Activated CD4-positive, alpha-beta memory T cell treated with anti-CD3 and anti-CD28 coated beads, Interleukin-2, amount 10 ng/mL, durations not matched to agents 7 days and 5 days (primary cell): Measurements from ENCODE around the gene RPS15A. TPM values are rescaled to one million over a fixed set of nuclear protein-coding genes. Genes with fewer than 3 reads are reported as not detected.

Source experiments
- CTCF ChIA-PET: fragments of 350-600 bp; sonication (Branson Sonifier 250); formaldehyde crosslinking; loops from one replicate; lab custom pipeline; 2021; ENCODE audit warnings: antibody characterized with exemption, inconsistent platforms; lab: Charles Lee
- POLR2A ChIA-PET: fragments of 350-600 bp; sonication (Branson Sonifier 250); formaldehyde crosslinking; loops from one replicate; lab custom pipeline; 2021; ENCODE audit warnings: antibody characterized with exemption; lab: Charles Lee
- DNase-seq: peaks from one replicate; pipeline ENCODE4 v3.0.0-alpha.2; 2020
- H3K27ac Mint-ChIP-seq: one replicate; pipeline ENCODE4 v1.8.0; 2021; ENCODE audit warnings: mild to moderate bottlenecking, mixed read lengths
- H3K27me3 Mint-ChIP-seq: one replicate; pipeline ENCODE4 v1.8.0; 2021; ENCODE audit warnings: mixed read lengths
- H3K36me3 Mint-ChIP-seq: one replicate; pipeline ENCODE4 v1.8.0; 2021; ENCODE audit warnings: low read depth, mixed read lengths
- H3K4me1 Mint-ChIP-seq: one replicate; pipeline ENCODE4 v1.8.0; 2021; ENCODE audit warnings: mixed read lengths
- H3K4me3 Mint-ChIP-seq: one replicate; pipeline ENCODE4 v1.8.0; 2021; ENCODE audit warnings: mild to moderate bottlenecking, mixed read lengths
- H3K9me3 Mint-ChIP-seq: one replicate; pipeline ENCODE4 v1.8.0; 2021; ENCODE audit warnings: mixed read lengths
- total RNA-seq, 2 experiments: library from RNA; stranded (reverse); gene quantifications; one replicate each; pipeline ENCODE4 v1.2.3, GENCODE V29; 2021

RPS15A gene
- total RNA-seq, result 1,000 to 10,000 TPM; 1,725 to 1,747 TPM

DNA sequence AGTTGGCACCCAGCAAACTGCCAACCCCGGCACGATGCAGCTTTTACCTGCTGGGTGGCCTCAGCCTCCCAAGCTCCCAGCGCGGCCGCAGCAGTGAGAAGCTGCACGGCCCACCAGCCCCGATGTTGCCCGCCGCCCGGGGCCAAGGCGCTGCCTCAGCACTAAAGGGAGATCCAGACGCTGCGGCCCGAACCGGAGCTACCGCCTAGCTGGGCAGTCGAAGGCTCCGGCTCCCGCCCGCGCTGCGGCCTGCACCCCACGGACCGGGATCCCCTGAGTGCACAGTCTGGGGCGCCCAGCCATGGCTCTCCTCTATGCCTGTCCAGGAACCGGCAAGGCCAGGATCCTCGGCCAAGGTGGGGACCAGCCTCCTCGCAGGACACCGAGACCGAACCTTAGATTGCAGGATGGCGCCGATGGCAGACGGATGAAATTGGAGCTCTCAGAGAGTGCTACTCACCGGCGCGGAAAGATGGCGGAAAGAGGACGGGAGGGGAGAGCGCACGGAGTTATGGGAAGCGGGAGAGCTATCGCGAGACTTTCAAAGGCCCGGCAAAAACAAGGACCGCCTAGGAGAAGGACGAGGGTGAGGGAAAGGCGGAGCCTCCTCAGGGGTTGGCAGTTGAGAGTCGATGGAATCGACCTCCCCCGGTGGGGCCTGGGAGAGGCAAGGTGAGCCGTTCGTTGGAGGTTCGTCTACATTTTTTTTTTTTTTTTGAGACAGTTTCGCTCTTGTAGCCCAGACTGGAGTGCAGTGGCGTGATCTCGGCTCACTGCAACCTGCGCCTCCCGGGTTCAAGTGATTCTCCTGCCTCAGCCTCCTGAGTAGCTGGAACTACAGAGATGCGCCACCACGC lies at the start of gene RPS15A:
RPS15A (minus strand) TSS at position 485 of the 857 bp plus-strand sequence. CDS start 1,221 bp downstream, outside the sequence.
- Mint-ChIP-seq H3K4me3 (peak within 1 kb of the TSS; percentile 88), H3K36me3 (peaks cover 93% of the 10 kb centered on the region), H3K4me1 (peaks cover 60% of the 10 kb centered on the region), H3K27me3 (no peaks in the 10 kb centered on the region), H3K27ac (peak within 1 kb of the TSS; percentile 82), H3K9me3 (no peaks in the 10 kb centered on the region)
- POLR2A ChIA-PET, result interaction anchor here (0.6 to 13.9 kb wide), 16 partner anchors 12 to 1430 kb away, joined by 3 to 398 read pairs (median 4); partner anchors contain the start of genes ARL6IP1, COQ7, SMG1 and VPS35L
- CTCF ChIA-PET, result interaction anchor here (0.6 to 9.3 kb wide), 4 partner anchors 12 to 322 kb away, joined by 3 to 144 read pairs (median 4); partner anchors contain the start of gene ARL6IP1
- DNase-seq, result peak; percentile 95

DNA sequence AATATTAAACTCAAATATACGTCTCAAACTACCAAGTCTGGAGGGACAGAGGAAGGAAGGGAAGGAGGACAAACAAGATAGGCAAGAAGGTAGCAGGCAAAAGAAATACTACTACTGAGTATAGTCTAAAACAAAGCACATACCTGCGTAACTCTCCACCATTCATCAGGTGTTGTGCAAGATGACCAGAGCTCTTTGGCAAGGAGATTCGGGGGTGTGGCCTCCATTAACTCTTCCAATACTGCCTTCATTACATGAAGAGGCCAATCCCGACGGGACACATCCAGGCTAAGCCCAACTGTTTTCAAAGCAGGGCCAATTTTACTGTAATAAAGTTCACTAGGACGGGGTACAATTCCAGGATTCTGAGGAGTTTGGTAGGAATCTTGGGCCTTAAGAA lies 49.4 kb upstream of the RPS15A start:
- Mint-ChIP-seq H3K4me3 (no peak overlapping the region), H3K27ac (no peak overlapping the region), H3K4me1 (peaks cover 14% of the 10 kb centered on the region), H3K9me3 (no peaks in the 10 kb centered on the region), H3K27me3 (no peaks in the 10 kb centered on the region), H3K36me3 (peaks cover 81% of the 10 kb centered on the region)
- POLR2A ChIA-PET, result no interaction called here
- no peak for DNase-seq
- CTCF ChIA-PET, result no interaction called here

DNA sequence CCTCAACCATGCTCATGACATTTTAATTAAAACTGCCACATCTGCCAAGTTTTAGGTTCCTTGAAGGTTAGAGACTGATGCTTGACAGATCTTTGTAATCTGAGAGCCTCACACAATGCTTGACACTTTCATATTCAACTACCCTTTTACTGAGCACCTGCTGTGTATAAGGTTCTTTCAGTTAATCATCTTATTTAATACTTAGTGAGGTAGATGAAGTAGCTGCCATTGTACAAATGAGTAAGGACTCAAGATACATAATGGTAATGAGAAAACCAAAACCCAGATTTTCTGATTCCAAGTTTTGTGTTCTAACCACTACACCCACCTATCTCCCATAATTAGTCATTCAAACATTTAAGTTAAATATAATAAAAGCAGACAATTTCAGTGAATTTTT lies 46.6 kb upstream of the RPS15A start:
- CTCF ChIA-PET, result interaction anchor here (0.8 to 1.9 kb wide), 2 partner anchors 33 to 35 kb away, joined by 3 to 8 read pairs; partner anchors contain the start of gene ARL6IP1
- H3K27me3 Mint-ChIP-seq, result no peaks in the 10 kb centered on the region
- no peaks in the 10 kb centered on the region for H3K9me3 Mint-ChIP-seq
- H3K27ac Mint-ChIP-seq, result no peak overlapping the region
- H3K4me1 Mint-ChIP-seq, result peaks cover 14% of the 10 kb centered on the region
- POLR2A ChIA-PET, result interaction anchor here (1.5 to 4.6 kb wide), 3 partner anchors 11 to 36 kb away, joined by 3 to 27 read pairs (median 3); partner anchors contain the start of gene ARL6IP1
- peaks cover 77% of the 10 kb centered on the region for H3K36me3 Mint-ChIP-seq
- DNase-seq, result no peak
- no peak overlapping the region for H3K4me3 Mint-ChIP-seq

DNA sequence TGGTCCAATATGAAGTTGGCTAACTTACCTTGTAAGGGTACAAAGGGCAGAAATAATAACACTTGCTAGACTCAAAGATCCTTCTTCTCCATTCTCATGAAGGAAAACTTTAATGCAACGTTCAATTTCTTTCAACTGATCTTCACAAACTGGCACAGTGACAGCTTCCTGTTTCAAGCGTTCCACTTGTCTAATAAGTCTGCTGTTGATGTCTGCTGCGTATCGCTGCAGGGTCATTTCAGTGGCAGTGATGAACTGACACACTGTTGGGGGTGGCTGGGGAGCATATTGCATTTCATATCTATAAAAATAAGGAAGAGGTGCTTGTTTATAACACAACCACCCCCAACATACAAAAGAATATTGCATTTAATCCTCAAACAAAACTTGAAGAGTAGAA lies 44.7 kb upstream of the RPS15A start:
- H3K9me3 Mint-ChIP-seq, result no peaks in the 10 kb centered on the region
- H3K27me3 Mint-ChIP-seq, result no peaks in the 10 kb centered on the region
- no peak overlapping the region for H3K4me3 Mint-ChIP-seq
- peaks cover 14% of the 10 kb centered on the region for H3K4me1 Mint-ChIP-seq
- no peak for DNase-seq
- peaks cover 77% of the 10 kb centered on the region for H3K36me3 Mint-ChIP-seq
- CTCF ChIA-PET, result interaction anchor here (1.2 kb wide), 1 partner anchor 33 kb away, joined by 3 read pairs; no protein-coding TSS in a partner anchor
- POLR2A ChIA-PET, result interaction anchor here (0.9 to 4.6 kb wide), 3 partner anchors 11 to 34 kb away, joined by 3 to 27 read pairs (median 6); partner anchors contain the start of gene ARL6IP1
- H3K27ac Mint-ChIP-seq, result no peak overlapping the region

DNA sequence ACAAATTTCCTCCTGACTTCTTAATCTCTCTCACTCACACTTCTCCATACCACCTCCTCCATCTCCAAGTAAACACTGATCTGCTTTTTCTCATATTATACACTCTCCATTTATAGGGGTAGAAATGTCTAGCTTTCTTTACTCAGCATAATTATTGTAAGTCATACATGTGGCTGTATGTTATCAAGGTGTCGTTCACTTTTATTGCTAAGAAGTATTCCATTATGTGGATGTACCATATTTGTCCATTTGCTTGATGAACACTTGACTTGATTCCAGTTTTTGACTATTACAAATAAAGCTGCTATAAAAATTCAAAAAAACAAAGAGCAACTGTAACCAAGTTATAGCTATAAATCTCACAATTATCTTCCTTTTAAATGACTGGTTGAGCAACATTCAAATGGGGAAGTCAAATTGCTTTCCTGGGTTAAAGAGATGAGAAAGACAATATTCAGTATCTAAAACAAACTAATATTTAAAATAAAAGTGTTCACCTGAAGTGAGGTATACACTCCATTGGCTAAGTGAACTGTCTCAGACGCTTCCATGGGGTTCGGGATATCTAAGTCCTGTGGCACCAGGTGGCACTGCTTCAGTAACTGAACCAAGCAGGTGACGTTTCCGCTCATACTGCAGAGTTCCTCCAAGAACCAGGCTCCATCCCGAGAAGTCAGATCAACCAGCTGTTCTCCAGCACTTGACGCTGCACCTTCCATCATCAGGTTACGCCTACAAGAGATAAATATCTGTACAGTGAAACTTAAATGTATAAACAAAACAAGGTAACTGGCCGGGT lies 43.8 kb upstream of the RPS15A start:
- Mint-ChIP-seq H3K4me1 (peaks cover 9% of the 10 kb centered on the region), H3K27me3 (no peaks in the 10 kb centered on the region), H3K36me3 (peaks cover 78% of the 10 kb centered on the region), H3K9me3 (no peaks in the 10 kb centered on the region), H3K4me3 (no peak overlapping the region), H3K27ac (no peak overlapping the region)
- CTCF ChIA-PET, result interaction anchor here (1.1 to 1.2 kb wide), 2 partner anchors 32 kb away, joined by 3 to 4 read pairs; partner anchors contain the start of gene ARL6IP1
- POLR2A ChIA-PET, result interaction anchor here (0.9 to 4.6 kb wide), 2 partner anchors 29 to 33 kb away, joined by 3 to 27 read pairs; partner anchors contain the start of gene ARL6IP1
- DNase-seq, result no peak

DNA sequence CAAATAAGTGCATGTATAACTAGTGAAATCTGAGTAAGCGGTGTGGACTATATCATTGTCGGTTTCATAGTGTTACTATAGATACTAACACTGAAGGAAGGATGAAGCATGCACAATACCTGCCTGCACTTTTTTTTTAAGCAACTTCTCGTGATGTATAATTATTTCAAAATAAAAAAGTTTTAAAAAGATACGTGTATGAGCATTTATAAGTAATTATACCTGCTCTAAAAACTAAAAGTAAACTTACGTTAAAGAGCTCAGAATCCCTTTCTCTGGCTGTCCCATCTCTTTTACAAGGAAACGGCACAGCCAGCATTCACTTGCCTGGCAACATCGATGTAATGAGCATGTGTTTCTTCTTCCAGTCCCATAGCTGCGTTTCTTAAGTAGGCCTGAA lies 42.5 kb upstream of the RPS15A start:
- CTCF ChIA-PET, result interaction anchor here (1.0 to 3.9 kb wide), 2 partner anchors 29 to 31 kb away, joined by 4 to 23 read pairs; partner anchors contain the start of gene ARL6IP1
- no peaks in the 10 kb centered on the region for H3K9me3 Mint-ChIP-seq
- POLR2A ChIA-PET, result interaction anchor here (1.5 kb wide), 2 partner anchors 13 to 16 kb away, joined by 3 to 4 read pairs; no protein-coding TSS in a partner anchor
- no peak for DNase-seq
- no peak overlapping the region for H3K4me3 Mint-ChIP-seq
- H3K27me3 Mint-ChIP-seq, result no peaks in the 10 kb centered on the region
- peaks cover 79% of the 10 kb centered on the region for H3K36me3 Mint-ChIP-seq
- H3K4me1 Mint-ChIP-seq, result peaks cover 11% of the 10 kb centered on the region
- no peak overlapping the region for H3K27ac Mint-ChIP-seq

DNA sequence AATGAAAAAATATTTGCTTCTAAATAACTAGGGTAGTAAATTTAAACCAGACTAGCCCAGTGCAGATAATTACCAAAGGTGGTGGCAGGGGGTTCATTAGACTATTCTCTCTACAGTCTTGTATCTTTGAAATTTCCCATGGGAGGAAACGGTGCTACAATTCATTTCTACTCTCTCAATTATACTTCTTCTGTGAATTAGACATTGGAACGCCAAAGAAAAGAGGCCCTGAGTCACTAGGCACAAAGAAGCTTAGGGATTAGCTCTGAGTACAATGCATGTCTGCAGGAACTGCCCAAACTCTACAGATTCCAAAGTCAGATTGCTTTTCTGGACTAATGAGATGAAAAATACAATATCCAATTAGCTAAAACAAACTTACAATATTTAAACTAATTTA lies 41.9 kb upstream of the RPS15A start:
- H3K27ac Mint-ChIP-seq, result no peak overlapping the region
- no peaks in the 10 kb centered on the region for H3K27me3 Mint-ChIP-seq
- H3K4me3 Mint-ChIP-seq, result no peak overlapping the region
- CTCF ChIA-PET, result interaction anchor here (1.0 to 3.9 kb wide), 2 partner anchors 29 to 31 kb away, joined by 4 to 23 read pairs; partner anchors contain the start of gene ARL6IP1
- H3K9me3 Mint-ChIP-seq, result no peaks in the 10 kb centered on the region
- H3K36me3 Mint-ChIP-seq, result peaks cover 76% of the 10 kb centered on the region
- DNase-seq, result no peak
- H3K4me1 Mint-ChIP-seq, result peaks cover 7% of the 10 kb centered on the region
- POLR2A ChIA-PET, result interaction anchor here (1.5 kb wide), 2 partner anchors 13 to 16 kb away, joined by 3 to 4 read pairs; no protein-coding TSS in a partner anchor

DNA sequence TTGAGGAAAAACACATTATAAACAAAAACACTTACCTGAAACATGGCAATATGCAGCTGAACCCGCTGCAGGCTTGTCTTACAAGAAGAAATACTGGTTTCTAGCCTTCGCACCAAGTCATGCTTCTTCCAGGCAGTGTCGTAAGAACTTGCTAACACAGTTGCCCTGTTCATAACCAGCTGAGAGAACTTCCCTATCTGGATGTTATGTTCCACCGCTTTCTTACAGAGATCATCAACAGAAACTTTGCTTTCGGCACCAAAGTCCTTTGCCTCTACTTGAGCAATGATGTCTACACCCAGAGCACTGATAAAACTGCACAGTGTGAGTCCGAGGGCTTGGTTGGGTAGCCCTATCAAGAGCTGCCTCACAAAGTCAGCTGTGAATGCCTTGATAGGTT lies 39.1 kb upstream of the RPS15A start:
- peaks cover 4% of the 10 kb centered on the region for H3K4me1 Mint-ChIP-seq
- POLR2A ChIA-PET, result interaction anchor here (1.5 to 3.6 kb wide), 2 partner anchors 10 to 39 kb away, joined by 4 to 19 read pairs; partner anchors contain the start of gene RPS15A
- H3K27me3 Mint-ChIP-seq, result no peaks in the 10 kb centered on the region
- no peaks in the 10 kb centered on the region for H3K9me3 Mint-ChIP-seq
- no peak overlapping the region for H3K4me3 Mint-ChIP-seq
- CTCF ChIA-PET, result interaction anchor here (1.1 to 3.9 kb wide), 2 partner anchors 28 to 34 kb away, joined by 3 to 23 read pairs; partner anchors contain the start of gene ARL6IP1
- H3K27ac Mint-ChIP-seq, result no peak overlapping the region
- H3K36me3 Mint-ChIP-seq, result peaks cover 52% of the 10 kb centered on the region
- DNase-seq, result no peak

DNA sequence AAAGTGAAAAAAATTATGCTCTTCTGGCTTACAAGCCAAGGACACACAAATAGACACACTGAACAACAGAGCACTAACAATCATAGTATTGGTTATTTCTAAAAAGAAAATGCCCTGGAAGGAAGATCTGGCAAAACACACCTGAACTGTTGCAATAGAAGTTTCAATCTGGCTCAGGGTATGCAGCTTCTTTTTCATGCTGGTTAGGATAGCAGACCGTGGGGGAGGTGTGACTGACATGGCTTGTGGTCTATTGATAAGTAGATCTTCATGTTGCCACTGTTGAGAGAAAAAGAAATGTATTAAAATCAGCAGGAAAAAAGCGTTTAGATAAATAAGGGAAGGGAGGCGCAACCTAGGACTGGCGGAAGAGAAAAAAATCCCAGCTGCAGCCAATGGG lies 37.8 kb upstream of the RPS15A start:
- peaks cover 43% of the 10 kb centered on the region for H3K36me3 Mint-ChIP-seq
- POLR2A ChIA-PET, result interaction anchor here (1.0 to 3.6 kb wide), 4 partner anchors 9 to 38 kb away, joined by 3 to 19 read pairs (median 4); partner anchors contain the start of gene RPS15A
- no peak overlapping the region for H3K4me3 Mint-ChIP-seq
- CTCF ChIA-PET, result interaction anchor here (0.6 kb wide), 1 partner anchor 26 kb away, joined by 4 read pairs; the partner anchor contains the start of gene ARL6IP1
- no peaks in the 10 kb centered on the region for H3K27me3 Mint-ChIP-seq
- peaks cover 4% of the 10 kb centered on the region for H3K4me1 Mint-ChIP-seq
- no peak overlapping the region for H3K27ac Mint-ChIP-seq
- H3K9me3 Mint-ChIP-seq, result no peaks in the 10 kb centered on the region
- DNase-seq, result no peak

DNA sequence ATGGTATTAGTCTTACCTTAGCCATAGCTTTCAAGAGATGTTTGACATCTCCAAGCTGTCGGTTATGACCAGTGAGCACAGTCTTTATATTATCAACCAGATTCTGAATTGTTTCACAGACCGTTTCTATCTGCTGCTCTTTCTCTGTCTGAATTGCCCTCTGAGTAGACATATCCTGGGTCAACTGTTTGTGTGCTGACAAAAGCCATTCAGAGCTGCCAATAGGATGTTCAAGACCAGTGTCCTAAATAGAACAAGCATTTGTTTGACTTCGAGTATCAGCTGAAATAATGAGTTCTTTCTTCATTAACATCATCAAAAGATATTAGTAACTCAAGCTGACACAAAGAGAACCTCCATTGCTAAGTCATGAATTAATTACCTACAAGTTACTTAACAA lies 26.2 kb upstream of the RPS15A start:
- Mint-ChIP-seq H3K4me3 (no peak overlapping the region), H3K27ac (no peak overlapping the region), H3K36me3 (peaks cover 62% of the 10 kb centered on the region), H3K27me3 (no peaks in the 10 kb centered on the region), H3K4me1 (peaks cover 15% of the 10 kb centered on the region), H3K9me3 (no peaks in the 10 kb centered on the region)
- CTCF ChIA-PET, result interaction anchor here (6.9 kb wide), 1 partner anchor 13 kb away, joined by 100 read pairs; the partner anchor contains the start of gene ARL6IP1
- DNase-seq, result no peak
- POLR2A ChIA-PET, result interaction anchor here (1.3 to 3.1 kb wide), 4 partner anchors 11 to 25 kb away, joined by 4 to 22 read pairs (median 5); partner anchors contain the start of genes ARL6IP1 and RPS15A

DNA sequence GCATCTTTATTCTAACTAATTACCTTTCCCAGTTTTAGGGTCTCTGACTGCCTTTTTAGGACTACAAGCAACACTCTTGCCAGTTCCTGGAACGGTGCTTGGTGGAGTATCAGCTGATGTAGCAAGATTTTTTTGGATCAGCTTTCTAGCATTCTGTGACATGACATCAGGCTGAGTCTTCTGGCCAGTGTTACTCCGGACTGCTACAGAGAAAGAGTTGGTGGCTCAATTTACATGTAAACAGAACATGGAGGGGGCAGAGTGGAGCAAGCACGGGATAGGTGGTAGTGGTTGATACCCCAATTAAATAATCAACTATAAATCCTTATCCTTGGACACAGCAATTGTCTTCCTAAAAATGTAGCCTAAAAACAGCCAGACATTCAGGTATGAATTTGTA lies 21.8 kb upstream of the RPS15A start:
- ChIA-PET CTCF (no interaction called here), POLR2A (no interaction called here)
- H3K4me1 Mint-ChIP-seq, result no peaks in the 10 kb centered on the region
- H3K36me3 Mint-ChIP-seq, result peaks cover 72% of the 10 kb centered on the region
- H3K4me3 Mint-ChIP-seq, result no peak overlapping the region
- DNase-seq, result no peak
- no peaks in the 10 kb centered on the region for H3K9me3 Mint-ChIP-seq
- H3K27me3 Mint-ChIP-seq, result no peaks in the 10 kb centered on the region
- H3K27ac Mint-ChIP-seq, result no peak overlapping the region
